Testis (tissue), 3 donors: ENCODE results near the gene AIPL1. TPM values are rescaled to one million over a fixed set of nuclear protein-coding genes. Genes with fewer than 3 reads are reported as not detected.

Experiments
- DNase-seq: peaks from one replicate; pipeline ENCODE4 v3.0.0-alpha.2; 2019
- H3K27ac ChIP-seq, 2 donors: fragments of 200-600 bp; sonication (generic); one replicate each; pipeline ENCODE4 v1.5.1; 2019
- H3K27me3 ChIP-seq: fragments of 200-600 bp; sonication (generic); one replicate; pipeline ENCODE4 v1.5.1; 2019
- H3K36me3 ChIP-seq: fragments of 200-600 bp; sonication (generic); one replicate; pipeline ENCODE4 v1.5.1; 2017; ENCODE audit warnings: low read depth; ENCODE audit errors: missing control alignments
- H3K4me1 ChIP-seq: fragments of 200-600 bp; sonication (generic); one replicate; pipeline ENCODE4 v1.5.1; 2019
- H3K4me3 ChIP-seq, 2 donors: fragments of 200-600 bp; sonication (generic); one replicate each; pipeline ENCODE4 v1.5.1; 2017 to 2019
- H3K9me3 ChIP-seq: fragments of 200-600 bp; sonication (generic); one replicate; pipeline ENCODE4 v1.5.1; 2017
- POLR2A ChIP-seq: fragments of 450-650 bp; IDR thresholded peaks from one replicate; pipeline ENCODE4 v1.6.1; 2017; ENCODE audit warnings: antibody characterized with exemption, mild to moderate bottlenecking, moderate library complexity
- WGBS, 2 donors: methylation state at CpG; one replicate each; pipeline ENCODE4 v1.1.5; 2018; 5-methylcytosine and 5-hydroxymethylcytosine counted together
- intact Hi-C: fragments of 100-400 bp; cut with DNase I; formaldehyde crosslinking; loops from one replicate; pipeline ENCODE4 v1.15.1; 2023; ENCODE audit warnings: low total_unique reads
- polyA plus RNA-seq: library from polyadenylated mRNA; stranded (reverse); fragments of 350-450 nt; fragmentation: Illumina TruSeq; extraction: RNeasy Lipid Tissue Mini Kit (QIAGEN cat#74804); gene quantifications from one replicate; pipeline ENCODE4 v1.2.3, GENCODE V29; 2014; ENCODE audit warnings: low read depth, low replicate concordance; ENCODE audit not compliant: insufficient read depth
- total RNA-seq, 2 donors: library from RNA; depleted of rRNA; stranded (reverse); fragments of >200 nt; gene quantifications; one replicate each; pipeline ENCODE4 v1.2.3, GENCODE V29; 2016
- TF ChIP-seq, protein P1 (sequence below), 3 experiments: fragments of 450-650 bp in 2 of 3; fragments of 200-600 bp in 1 of 3; sonication (generic) in 1 of 3; IDR thresholded peaks; one replicate each; pipeline ENCODE4 v1.5.1; 2016 to 2019; ENCODE audit warnings: antibody characterized with exemption in 3 of 3, mild to moderate bottlenecking in 2 of 3, moderate library complexity in 1 of 3

Gene AIPL1
- total and polyA plus RNA-seq, 3 donors from 2014 or later: 0.37 to 1.0 (median 0.49) TPM

GRCh38 chr17:6460531-6461161 lies 25.7 kb upstream of the AIPL1 start:
- Histone ChIP-seq H3K27ac (no peak overlapping the region), H3K4me3 (no peak overlapping the region), H3K9me3 (no peaks in the 10 kb centered on the region), H3K36me3 (no peaks in the 10 kb centered on the region), H3K4me1 (no peaks in the 10 kb centered on the region), H3K27me3 (no peaks in the 10 kb centered on the region)
- intact Hi-C loops: no loop called here
- no peak for DNase-seq
- TF ChIP-seq, protein P1, sequence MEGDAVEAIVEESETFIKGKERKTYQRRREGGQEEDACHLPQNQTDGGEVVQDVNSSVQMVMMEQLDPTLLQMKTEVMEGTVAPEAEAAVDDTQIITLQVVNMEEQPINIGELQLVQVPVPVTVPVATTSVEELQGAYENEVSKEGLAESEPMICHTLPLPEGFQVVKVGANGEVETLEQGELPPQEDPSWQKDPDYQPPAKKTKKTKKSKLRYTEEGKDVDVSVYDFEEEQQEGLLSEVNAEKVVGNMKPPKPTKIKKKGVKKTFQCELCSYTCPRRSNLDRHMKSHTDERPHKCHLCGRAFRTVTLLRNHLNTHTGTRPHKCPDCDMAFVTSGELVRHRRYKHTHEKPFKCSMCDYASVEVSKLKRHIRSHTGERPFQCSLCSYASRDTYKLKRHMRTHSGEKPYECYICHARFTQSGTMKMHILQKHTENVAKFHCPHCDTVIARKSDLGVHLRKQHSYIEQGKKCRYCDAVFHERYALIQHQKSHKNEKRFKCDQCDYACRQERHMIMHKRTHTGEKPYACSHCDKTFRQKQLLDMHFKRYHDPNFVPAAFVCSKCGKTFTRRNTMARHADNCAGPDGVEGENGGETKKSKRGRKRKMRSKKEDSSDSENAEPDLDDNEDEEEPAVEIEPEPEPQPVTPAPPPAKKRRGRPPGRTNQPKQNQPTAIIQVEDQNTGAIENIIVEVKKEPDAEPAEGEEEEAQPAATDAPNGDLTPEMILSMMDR (IDR thresholded peaks at IDR 0.05): no peak
- no peak for TF ChIP-seq POLR2A
- 77 to 97% methylated on average over 9 of the region's 9 CpGs for WGBS, 2 donors

DNA sequence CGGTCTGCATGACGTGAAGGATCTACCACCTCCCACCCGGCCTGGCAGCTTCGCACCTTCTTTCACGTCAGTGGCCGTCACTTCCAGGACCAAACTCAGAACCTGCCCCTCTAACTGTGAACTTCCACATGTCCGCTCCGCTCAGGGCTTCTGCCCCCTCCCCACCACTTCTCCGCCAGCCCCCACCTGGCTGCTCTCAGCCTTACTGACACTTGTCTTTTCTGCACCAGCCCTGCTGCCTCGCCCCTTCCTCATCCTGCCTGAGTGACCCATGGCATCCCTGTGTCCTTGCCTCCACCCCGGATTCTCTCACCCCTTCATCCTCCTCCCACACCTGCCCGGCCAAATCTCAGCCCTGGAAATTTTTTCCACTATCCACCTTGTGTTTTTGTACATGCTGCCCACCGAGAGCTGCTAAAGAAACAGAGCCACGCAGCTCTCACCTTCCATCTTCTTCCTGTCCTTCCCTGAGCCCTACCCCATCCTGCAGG lies 23.6 kb upstream of the AIPL1 start:
- intact Hi-C loops: no loop called here
- Histone ChIP-seq H3K27me3 (no peaks in the 10 kb centered on the region), H3K9me3 (no peaks in the 10 kb centered on the region), H3K4me3 (no peak overlapping the region), H3K27ac (no peak overlapping the region), H3K36me3 (no peaks in the 10 kb centered on the region), H3K4me1 (no peaks in the 10 kb centered on the region)
- DNase-seq: no peak
- WGBS, 2 donors: 92 to 93% methylated on average over 14 of the region's 14 CpGs
- TF ChIP-seq, protein P1 (IDR thresholded peaks at IDR 0.05): no peak
- no peak for TF ChIP-seq POLR2A

DNA sequence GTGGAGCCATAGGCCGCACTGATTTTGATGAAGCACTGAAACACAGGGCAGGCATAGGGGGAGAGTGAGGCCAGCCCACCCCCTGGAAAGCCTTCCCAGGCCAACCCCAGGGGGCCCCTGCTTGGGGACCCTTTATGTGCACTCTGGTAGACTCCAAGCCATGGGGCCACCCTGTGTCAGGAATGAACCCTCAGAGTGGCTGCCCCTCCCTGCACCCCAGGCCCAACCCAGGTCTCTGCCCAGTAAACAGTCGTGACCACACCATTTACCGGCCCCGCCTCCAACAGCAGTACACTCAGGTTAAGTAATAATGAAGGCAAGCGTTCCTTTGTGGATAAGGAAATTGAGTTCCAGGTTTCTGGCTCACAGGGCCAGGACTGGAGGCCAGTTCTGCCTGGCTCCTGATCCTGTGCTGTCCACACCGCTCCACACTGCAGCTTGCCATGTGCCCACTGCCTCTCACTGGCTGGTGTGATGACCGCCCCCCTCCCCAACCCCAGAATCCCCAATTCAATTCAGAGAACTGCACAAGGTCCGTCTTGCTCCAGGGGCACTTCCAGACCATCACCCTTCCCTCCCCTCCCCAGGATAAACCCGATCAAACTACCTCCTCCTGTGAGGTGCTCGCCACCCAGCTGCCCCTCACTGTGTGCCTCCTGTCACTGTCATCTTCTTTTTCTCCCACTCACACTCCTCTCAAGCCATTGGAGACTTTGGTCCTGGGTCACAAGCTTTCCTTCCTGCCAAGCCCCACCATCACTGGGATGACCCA lies 23.0 kb upstream of the AIPL1 start:
- H3K27me3 ChIP-seq: no peaks in the 10 kb centered on the region
- no peaks in the 10 kb centered on the region for H3K36me3 ChIP-seq
- no peaks in the 10 kb centered on the region for H3K9me3 ChIP-seq
- no peak overlapping the region for H3K4me3 ChIP-seq
- H3K4me1 ChIP-seq: no peaks in the 10 kb centered on the region
- 92% methylated on average over 9 to 10 of the region's 10 CpGs for WGBS, 2 donors
- no peak overlapping the region for H3K27ac ChIP-seq
- intact Hi-C loops: no loop called here
- no peak for DNase-seq
- no peak for TF ChIP-seq POLR2A
- TF ChIP-seq, protein P1 (IDR thresholded peaks at IDR 0.05): no peak

GRCh38 chr17:6456914-6457687 lies 22.2 kb upstream of the AIPL1 start:
- no peak for TF ChIP-seq POLR2A
- TF ChIP-seq, protein P1 (IDR thresholded peaks at IDR 0.05): no peak
- no peak for DNase-seq
- Histone ChIP-seq H3K9me3 (no peaks in the 10 kb centered on the region), H3K27ac (no peak overlapping the region), H3K27me3 (no peaks in the 10 kb centered on the region), H3K4me3 (no peak overlapping the region), H3K4me1 (no peaks in the 10 kb centered on the region), H3K36me3 (no peaks in the 10 kb centered on the region)
- 75 to 80% methylated on average over 14 of the region's 14 CpGs for WGBS, 2 donors
- intact Hi-C loops: no loop called here
